GM18858 (cell line): ENCODE results near the gene KIAA1328.

Experiments used
- ATAC-seq: cut with Tn5 transposase; IDR thresholded peaks from one replicate; pipeline ENCODE4 v1.9.1; 2021; ENCODE audit not compliant: unreplicated experiment

The KIAA1328 gene

DNA sequence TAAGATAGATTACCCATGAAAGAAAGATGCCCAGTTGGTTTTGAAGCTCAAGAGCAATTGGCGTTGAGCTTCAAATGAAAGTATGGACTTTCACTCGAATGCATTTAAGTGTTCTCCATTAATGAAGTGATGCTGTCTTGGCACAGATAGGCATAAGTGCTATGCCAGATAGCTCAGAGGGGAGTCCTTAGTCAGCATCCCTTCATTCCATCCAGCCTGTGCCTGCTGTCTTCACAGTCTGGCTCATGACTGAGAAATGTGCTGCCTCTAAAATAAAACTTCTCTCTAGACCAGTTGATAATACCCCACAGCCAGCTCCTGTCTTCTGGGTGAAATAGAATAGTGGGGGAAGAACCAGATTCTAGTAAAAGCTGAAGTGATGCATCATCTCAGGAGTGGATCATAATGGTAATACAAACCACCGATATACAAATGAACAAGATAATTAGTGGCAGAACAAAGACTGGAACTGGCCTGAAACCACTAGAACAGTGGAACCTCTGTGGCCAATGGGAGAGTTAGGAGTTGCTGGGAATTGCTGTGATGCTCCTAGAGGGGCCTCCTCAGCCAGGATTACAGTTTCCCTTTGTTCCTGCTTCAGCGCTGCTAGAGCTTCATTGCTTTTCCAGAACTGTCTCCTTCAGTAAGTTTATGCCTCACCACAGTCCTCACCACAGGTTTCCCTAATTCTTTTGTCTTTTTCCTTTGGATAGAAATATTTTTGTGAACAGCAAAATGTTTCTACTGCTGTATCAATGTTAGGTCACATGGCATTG lies 359.3 kb downstream of the KIAA1328 start:
- ATAC-seq, result no peak

DNA sequence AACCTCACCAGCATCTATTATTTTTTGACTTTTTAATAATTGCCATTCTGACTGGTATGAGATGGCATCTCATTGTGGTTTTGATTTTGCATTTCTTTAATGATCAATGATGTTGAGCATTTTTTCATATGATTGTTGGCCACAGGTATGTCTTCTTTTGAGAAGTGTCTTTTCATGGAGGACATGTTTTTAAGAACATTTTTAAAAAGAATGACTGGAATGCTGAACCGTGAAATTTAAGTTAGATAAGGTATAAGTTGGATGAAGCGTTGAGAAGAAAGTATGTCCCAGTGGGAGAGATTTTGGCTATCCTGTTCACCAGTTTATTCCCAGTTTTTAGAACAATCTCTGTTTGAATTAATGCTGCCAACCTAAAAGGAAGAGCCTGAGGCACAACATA lies 370.8 kb downstream of the KIAA1328 start:
- ATAC-seq, result no peak

DNA sequence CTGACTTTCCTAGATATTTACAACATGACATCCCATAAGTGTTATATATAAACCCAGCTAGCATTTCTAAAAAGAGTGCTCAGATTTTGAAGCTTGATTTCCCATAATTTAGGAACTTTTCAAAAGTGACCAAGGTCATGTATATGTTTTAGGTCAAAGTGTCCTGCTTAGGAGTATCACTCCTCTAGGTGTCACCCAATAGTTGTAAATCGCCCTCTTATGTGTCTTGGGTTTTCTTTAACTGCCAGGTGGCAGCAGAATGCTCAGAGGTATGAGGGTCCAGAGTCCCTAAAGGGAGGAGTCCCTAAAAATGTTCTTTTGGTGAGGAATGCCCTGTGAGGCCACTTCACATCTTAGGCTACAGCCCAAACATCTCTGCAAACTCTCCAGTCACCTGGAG lies 378.4 kb downstream of the KIAA1328 start:
- ATAC-seq, result no peak

DNA sequence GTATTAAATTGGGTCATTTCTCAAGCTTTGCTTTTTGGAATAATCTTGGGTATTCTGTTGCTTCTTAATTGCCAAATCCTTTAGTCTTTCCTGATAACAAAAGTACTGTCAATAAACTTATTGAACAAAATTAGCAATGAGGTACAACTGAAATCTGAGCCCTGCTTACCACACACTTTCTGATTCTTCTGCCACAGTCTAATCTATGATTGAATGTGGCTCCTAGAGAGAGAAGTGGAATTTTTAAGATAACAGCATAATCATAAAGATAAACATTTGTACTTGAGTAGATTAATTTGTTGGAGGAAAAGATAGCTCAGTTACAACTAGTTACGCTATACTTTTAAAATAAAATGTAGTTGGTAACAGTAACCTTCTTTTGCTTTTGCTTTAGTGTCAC lies 381.9 kb downstream of the KIAA1328 start:
- no peak for ATAC-seq

DNA sequence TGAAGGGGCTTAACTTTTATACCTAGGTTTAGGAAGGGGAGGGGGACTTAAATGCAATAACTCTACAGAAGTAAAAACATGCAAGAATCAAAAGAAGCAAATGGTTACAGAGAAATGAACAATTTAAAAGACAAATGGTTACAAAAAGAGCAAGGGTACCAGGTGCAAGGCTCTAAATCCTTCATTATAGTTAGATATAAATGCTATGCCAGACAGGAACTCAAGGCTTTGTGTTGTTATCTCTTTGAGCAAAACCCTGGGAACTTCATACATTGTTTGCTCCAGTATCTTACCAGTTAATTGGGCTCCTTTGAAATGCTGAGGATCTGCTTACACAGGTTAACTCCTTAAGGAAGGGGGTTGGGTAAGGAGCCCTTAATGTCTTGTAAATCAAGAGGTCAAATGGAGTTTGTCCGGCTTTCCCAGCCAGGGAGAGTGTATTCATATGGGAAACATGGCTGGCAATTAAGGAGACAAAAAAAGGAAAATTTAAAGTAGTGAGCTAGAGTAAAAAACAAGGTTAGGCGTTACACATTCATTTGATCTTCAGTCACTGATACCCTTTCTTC lies 389.2 kb downstream of the KIAA1328 start:
- no peak for ATAC-seq

DNA sequence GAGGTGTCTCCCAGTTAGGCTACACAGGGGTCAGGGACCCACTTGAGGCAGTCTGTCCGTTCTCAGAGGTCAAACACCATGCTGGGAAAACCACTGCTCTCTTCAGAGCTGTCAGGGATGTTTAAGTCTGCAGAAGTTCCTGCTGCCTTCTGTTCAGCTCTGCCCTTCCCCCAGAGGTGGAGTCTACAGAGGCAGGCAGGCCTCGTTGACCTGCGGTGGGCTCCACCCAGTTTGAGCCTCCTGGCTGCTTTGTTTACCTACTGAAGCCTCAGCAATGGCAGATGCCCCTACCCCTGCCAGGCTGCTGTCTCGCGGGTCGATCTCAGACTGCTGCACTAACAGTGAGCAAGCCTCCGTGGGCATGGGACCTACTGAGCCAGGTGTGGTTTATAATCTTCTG lies 390.3 kb downstream of the KIAA1328 start:
- ATAC-seq, result no peak

DNA sequence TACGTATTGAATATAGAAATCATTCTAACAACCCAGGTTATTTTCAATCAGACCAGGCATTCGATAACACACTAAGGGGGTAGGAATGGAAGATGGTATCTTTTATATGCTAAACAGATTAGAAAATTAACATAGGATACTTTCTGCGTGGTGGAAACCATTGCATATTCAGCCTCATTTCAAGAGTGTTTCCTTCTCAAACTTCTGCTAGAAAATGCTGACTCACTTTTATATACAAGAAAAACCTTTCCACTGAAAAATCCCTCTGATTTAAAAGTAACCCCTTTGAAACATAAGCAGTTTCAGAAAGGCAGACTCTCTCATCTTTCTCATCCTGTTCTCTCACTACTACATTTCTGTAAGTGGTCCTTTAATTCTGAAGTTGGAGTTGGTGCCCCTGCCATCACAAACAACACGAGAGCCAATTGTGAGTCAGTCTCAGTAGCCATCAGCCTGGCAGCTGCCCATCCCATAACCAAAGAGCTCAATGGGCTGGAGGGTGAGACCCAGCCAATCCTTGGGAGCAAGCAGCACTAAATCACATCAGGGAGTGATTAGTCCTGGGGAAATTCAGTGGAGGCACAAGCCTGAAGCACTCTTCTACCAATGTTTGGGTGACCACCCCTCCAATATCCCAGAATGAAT lies 393.5 kb downstream of the KIAA1328 start:
- no peak for ATAC-seq

DNA sequence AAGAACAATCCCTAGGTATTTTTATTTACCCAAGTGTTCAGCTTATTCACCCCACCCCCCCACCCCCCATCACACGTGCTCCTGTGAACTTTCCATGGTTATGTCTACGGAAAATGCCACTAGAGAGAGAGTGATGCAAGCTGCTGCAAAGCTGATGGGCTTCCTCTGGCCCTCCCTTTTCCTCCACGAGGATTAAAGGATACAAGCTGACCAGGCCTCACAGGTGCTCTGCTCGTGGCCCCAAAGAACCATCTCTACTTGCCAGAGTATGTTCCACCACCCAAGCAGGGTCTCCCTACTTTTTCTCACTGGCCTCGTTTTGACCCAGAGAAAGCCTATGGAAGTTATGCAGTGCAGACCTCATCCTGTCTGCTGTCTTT lies 394.1 kb downstream of the KIAA1328 start:
- ATAC-seq, result no peak

DNA sequence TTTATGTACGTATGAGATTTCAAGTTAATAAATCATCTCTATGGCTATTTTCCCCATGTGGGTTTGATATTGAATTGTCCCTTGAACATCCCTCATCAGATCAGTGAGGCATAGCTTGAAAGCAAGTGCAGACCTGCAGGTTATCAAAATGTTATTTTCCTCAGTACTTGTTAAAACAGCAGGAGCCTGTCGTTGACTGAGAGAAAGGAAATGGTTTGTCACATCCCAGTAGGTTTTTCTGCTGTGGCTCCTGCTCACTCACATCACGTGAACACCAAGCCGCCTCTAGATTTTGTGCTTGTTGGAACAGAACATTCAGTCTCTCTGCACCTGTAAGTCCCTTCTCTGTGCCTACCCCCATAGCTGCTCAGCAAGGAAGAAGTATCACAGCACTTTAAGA lies 396.4 kb downstream of the KIAA1328 start:
- no peak for ATAC-seq

DNA sequence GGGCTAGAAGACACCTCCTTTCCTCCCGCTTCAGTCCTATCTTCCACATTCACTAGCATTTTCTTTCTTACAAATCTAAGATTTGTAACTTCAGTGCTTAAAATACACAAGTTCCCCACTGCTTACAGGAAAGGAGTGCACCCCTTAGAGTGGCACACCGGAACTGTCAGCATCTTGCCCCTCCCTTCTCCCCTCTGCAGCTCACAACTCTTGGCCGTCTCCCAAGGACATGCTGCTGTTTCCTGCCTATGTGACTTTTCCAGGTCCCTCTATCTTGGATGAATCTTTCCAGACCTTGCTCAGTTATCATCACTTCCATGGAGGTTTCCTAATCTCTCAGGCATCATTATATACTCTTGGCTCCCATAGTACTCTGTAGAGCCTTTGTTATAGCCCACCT lies 401.8 kb downstream of the KIAA1328 start:
- no peak for ATAC-seq

DNA sequence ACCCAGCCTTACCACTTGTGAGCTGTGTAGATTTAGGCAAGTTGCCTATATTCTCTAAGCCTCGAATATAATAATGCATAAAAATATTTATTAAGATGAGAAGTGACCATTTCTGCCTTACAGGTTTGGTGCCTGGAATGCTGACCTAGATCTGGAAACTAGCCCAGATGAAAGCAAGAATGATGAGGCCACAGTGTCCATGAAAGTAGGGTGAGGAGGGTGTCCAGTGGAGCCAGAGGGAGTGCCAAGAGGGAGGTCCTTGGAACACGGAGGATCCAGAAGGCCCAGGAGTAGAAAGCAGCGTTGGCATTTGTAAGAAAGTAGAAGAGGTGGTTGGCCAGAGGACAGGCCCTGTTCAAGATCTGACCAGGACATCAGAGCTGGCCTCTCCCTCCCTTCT lies 402.3 kb downstream of the KIAA1328 start:
- ATAC-seq, result no peak

DNA sequence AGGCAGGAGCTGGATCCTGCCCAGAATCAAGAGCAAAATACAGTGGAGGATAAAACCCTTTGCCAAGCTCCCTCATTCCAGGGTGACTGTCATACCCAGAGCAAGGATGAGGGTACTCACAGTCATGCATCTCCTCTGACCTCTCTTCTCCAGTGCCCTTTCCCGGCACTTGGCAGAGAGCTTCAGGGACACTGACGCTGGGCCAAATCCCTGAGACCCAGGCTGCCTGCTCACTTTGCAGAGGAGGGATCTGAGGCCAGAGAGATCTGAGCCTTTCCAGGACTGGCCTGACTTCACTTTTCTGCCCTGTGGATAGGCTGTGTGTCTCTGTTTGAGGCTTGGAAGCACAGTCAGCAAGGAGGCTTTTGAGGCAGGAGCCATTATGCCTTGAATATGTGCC lies 406.7 kb downstream of the KIAA1328 start:
- no peak for ATAC-seq

DNA sequence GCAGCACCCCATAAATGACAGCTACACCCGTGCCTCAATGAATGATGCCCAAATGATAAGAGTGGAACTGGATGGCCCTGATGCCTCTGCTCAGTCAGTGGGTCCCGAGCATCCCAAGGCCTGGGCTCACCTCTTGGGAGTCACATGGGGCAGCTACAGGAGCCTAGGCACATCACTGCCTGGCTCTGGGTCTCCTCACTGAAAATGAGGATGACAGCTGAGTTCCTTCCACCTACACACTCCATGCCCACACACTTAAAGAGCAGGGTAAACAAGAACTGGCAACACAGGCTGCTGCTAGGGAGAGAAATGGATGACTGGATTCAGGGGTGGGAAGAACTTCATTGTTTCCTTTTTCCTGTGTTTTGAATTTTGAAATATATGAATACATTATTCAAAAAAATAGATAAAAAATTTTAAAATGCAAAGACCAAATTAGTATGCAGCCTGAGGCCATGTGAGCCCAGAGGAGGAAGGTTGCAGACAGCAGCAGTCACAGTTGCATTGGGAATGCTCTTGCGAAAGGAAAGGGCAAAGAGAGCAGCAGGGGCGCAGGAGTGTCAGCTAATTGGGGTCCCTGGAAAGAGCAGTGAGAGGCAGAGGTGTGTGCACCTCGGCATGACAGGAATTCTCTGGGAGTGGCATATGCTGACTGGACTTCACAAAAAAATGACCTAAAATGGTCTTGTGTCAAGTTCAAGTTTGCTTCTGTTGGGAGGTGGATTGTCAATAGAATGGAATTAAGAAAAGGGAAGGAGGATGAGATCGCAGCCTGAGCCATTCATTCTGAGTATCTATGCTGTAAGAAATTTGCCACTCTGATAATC lies 409.6 kb downstream of the KIAA1328 start:
- no peak for ATAC-seq

DNA sequence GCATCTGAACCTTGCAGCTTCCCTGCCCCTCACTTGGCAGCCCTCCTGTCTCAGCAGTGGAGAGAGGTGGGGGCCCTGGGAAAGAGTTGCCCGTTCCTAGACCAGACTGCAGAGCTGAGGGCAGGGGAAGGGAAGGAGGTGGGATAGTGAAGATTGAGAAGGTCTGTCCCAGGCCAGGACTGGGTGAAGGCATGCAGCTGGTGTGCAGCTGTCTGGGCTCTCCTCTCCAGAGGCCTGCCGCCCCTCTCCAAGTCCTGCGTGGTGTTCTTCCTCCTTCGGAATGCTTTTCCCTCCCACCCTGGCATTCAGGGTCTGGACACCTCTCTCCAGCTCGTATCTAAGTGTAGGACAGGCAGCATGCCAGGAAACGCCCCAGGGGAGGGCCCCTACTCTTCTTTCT lies 413.2 kb downstream of the KIAA1328 start:
- ATAC-seq, result no peak

DNA sequence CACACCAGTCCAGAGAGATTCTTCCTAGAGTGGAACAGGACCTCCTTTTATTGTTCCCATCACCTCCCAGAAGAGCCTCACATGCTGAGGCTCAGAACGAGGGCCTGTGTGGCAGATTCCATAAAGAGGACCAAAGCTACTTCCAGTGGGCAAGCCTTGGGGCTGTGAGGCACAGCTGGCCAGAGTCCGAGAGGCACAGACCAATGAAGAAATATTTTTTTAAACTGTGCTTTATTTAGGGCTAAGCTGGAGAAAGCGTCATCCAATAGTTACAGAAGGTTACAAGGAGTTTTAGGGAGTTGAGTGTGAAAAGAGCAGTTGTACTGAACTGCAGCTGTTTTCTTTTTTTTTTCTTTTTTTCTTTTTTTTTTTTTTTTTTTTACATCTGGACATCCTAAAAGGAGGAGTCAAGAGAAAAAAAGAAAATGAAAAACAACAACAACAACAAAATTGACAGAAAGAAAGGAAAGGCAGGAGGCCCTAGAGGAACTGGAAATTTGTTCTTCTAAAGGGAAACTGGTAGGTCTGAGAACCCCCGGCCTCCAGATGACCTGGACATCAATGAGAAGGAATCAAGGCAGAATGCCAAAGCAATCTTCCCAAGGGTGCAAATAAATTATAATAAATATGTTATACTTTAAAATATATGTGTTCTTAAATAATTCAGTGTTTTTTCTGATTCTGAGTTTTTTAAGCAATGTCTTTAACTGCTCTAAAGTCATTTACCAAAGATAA lies 414.1 kb downstream of the KIAA1328 start:
- no peak for ATAC-seq

DNA sequence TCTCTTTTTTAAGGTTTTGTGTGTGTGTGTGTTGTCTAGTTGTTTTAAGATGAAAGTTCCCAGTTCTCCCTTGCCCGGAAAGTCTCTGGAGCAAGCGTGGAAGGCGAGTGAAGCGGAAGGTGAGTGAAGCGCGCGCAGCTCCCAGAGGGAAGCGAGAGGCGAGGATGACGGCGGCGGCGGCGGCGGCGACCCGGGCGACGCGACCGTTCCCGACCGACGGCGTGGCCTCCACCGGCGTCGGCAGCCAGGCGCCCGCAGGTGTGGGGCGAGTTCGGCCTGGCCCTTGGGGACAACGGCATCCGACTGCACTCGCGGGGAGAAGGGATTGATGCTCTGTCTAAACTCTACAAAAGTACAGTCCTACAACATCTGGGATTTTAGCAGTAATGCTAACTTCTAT lies 414.8 kb downstream of the KIAA1328 start:
- no peak for ATAC-seq

DNA sequence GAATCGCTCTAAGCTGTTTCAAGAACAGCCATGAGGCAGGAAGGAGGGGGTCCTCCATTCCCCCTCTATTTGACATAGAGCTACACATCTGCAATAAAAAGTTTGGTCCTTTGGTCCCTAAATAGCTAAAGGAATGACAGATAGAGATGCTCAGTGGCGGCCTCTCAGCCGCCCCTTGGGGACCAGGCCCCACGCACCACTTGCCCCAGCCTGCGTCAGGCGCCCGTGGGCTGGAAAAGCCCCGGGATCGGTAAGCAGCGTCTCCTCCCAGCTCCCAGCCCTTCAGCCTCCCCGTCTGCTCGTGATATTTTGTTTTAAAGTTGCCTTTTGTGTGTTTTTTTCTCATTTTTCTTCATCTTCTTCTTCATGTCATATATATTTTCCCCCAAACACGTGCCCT lies 415.7 kb downstream of the KIAA1328 start:
- no peak for ATAC-seq

DNA sequence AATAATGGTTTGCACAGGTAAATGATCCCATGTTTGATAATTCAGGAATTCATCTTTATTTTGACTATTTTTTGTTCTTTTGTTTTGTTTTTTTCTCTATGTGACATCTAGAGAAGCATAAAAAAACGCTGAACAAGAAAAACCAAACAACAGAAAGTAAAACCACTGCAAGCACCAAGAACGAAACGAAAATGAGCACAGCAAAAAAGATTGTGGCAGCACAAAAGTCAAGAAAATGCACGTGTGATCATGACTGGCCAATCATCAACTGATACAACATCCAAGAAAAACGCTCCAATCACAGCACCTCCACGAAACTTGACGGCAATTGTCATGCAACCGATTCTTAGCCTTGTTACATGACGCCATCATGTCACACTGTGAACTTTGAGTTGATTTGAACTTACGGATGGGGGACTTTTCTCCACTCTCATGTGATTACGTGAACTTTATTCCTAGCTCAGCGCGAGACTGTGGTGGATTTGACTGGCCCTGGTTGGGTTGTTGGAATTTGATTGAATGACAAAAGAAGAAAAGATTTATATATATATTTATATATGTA lies 417.9 kb downstream of the KIAA1328 start:
- no peak for ATAC-seq

DNA sequence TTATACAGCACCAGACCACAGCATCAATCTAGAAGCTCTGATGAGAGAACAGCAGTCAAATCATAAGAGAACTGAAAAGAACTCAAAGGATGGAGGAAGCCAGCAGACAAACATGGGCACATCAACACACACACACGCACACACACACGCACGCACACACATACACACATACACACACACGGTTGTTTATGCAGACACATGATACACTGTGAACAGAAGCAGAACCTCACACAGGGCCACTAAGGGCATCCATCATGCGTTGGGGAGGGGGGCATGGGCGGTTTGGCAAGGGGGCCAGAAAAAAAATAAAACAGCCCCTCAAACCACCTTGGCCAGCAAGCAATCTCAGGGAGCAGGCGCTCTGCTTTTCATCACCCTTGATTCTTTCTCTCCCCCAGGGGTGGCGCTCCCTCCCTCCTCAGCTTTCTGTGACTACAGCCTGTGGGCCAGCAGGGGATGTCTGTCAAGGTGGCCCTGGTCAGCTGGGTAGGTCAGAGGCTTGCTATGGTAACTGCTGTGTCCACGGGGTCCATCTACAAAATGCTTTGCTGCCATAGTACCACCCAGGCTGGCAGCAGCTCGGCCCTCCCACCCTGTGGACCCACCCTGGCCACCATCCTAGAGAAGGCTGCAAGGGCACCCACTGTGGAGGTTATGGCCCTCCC lies 418.7 kb downstream of the KIAA1328 start:
- ATAC-seq, result no peak

DNA sequence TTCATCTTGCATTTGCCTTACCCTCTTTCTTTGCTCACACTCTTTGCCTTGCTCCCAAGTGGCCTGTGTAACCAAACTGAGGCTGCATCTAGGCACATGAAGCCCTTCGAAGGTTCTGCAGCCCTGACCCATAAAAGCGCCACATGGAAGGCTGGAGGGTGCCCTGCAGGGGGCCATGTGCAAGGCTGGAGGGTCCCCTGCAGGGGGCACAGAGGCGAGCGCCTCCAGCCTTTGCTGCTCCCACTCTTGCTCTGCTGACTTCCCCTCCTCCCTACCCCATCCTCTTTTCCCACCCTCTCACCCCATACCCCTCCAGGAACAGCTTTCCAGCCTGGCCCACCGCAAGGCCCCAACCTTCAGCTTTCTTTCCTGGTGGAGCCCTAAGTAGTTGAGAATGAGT lies 419.4 kb downstream of the KIAA1328 start:
- no peak for ATAC-seq
